AG04450 (cell line): Measurements from ENCODE around the gene LSAMP. TPM values are rescaled to one million over a fixed set of nuclear protein-coding genes. Genes with fewer than 3 reads are reported as not detected.

Source experiments
- CTCF ChIA-PET: fragments of 300-600, 350-600 bp; formaldehyde crosslinking; extraction: SDS; loops from one replicate; lab custom pipeline; 2022; ENCODE audit warnings: antibody characterized with exemption, inconsistent platforms; lab: Charles Lee
- POLR2A ChIA-PET: fragments of 350-600 bp; formaldehyde crosslinking; extraction: SDS; loops from one replicate; lab custom pipeline; 2021; ENCODE audit warnings: antibody characterized with exemption, inconsistent platforms; lab: Yijun Ruan, JAX
- DNase-seq: peaks from one replicate; pipeline ENCODE4 v3.0.0-alpha.2; 2011; ENCODE audit warnings: low read depth, low spot score
- H3K27ac ChIP-seq: one replicate; pipeline ENCODE4 v1.5.1; 2012; ENCODE audit warnings: low read depth, low read length, control low read depth
- H3K27me3 ChIP-seq: one replicate; pipeline ENCODE4 v1.6.0; 2012; ENCODE audit warnings: low read length; ENCODE audit not compliant: control insufficient read depth, insufficient read depth
- H3K4me3 ChIP-seq: 2 replicates; pipeline ENCODE4 v1.5.1; 2011; ENCODE audit warnings: mild to moderate bottlenecking, low read depth, low read length, control low read depth
- H3K9me3 ChIP-seq: 2 replicates; pipeline ENCODE4 v1.5.1; 2012; ENCODE audit warnings: low read length; ENCODE audit not compliant: control insufficient read depth, insufficient read depth
- CTCF ChIP-seq: IDR thresholded peaks from 2 replicates; pipeline ENCODE4 v1.5.1; 2011; ENCODE audit warnings: low read depth, low read length, control low read depth, inconsistent platforms
- polyA plus RNA-seq: library from polyadenylated mRNA; depleted of rRNA; stranded (reverse); fragments of >200 nt; gene quantifications from 2 replicates; pipeline ENCODE4 v1.2.3, GENCODE V29; 2011

The LSAMP gene
- polyA plus RNA-seq, 1 experiment, result 25.1 TPM

DNA sequence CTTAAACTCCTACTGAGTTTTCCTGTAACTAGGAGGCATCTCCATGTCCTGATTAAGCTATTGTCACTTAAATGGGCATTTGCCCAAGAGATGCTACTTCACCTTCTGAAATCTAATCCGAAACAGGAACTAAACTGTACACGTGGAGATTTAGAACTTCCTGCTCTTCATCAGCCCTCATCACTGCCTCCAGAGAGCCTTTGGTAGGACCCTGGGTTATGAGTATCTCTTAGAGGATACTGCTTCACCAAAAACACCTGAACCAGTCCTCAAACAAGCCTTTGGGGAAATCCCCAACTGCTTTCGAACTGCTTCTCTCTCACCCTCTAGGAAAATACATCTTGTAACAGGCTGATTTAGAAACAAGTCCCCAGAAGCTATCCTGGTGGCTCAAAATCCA is 501.7 kb downstream of the LSAMP start:
- H3K4me3 ChIP-seq, result no peak overlapping the region
- ChIA-PET CTCF (interaction anchor here (0.6 to 1.1 kb wide), 2 partner anchors 44 to 437 kb away, joined by 3 read pairs; no protein-coding TSS in a partner anchor), POLR2A (no interaction called here)
- no peak for DNase-seq
- H3K9me3 ChIP-seq, result no peaks in the 10 kb centered on the region
- TF ChIP-seq CTCF, result no peak
- no peaks in the 10 kb centered on the region for H3K27me3 ChIP-seq
- H3K27ac ChIP-seq, result no peak overlapping the region

GRCh38 chr3:115937054-115937453 is 508.2 kb downstream of the LSAMP start:
- POLR2A ChIA-PET, result no interaction called here
- no peaks in the 10 kb centered on the region for H3K27me3 ChIP-seq
- TF ChIP-seq CTCF, result peak; percentile 52
- CTCF ChIA-PET, result interaction anchor here (0.7 to 1.8 kb wide), 6 partner anchors 8 to 1482 kb away, joined by 4 to 7 read pairs (median 6); no protein-coding TSS in a partner anchor
- no peak overlapping the region for H3K27ac ChIP-seq
- no peaks in the 10 kb centered on the region for H3K9me3 ChIP-seq
- no peak for DNase-seq
- no peak overlapping the region for H3K4me3 ChIP-seq

GRCh38 chr3:115932807-115933206 is 512.5 kb downstream of the LSAMP start:
- no peak overlapping the region for H3K27ac ChIP-seq
- ChIA-PET POLR2A (no interaction called here), CTCF (no interaction called here)
- DNase-seq, result no peak
- no peak overlapping the region for H3K4me3 ChIP-seq
- no peaks in the 10 kb centered on the region for H3K9me3 ChIP-seq
- no peak for TF ChIP-seq CTCF
- H3K27me3 ChIP-seq, result no peaks in the 10 kb centered on the region

DNA sequence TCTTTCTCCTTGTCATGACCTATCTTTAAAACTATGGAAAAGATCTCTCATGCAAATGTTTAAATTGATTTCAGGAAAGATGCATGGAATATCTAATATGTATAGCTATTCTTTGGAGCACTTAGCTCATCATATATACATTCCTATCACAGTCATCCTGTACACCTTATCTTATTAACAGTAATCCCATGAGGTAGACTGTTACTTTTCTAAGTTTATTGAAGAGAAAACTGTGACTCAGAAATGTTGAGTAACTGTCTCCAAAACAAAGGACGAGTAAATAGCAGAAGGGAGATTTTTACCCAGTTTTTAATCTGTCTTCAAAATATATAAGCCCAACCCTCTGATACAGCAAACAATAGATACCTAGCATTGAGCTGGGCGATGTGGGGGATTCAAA is 513.7 kb downstream of the LSAMP start:
- POLR2A ChIA-PET, result no interaction called here

More for the DNA sequence above, 513.7 kb downstream of the LSAMP start:
- Histone ChIP-seq H3K27me3 (no peaks in the 10 kb centered on the region), H3K4me3 (no peak overlapping the region), H3K9me3 (no peaks in the 10 kb centered on the region), H3K27ac (no peak overlapping the region)
- CTCF ChIA-PET, result interaction anchor here (0.6 to 1.5 kb wide), 3 partner anchors 9 to 21 kb away, joined by 3 to 7 read pairs (median 4); no protein-coding TSS in a partner anchor
- TF ChIP-seq CTCF, result no peak
- no peak for DNase-seq
